Activated CD8-positive, alpha-beta memory T cell treated with anti-CD3 and anti-CD28 coated beads, Interleukin-2, amount 50 U/mL, for 48 hours (primary cell): ENCODE results near the gene KLHL25.
"Not testable (repeated sequence)": the region's sequence is repeated elsewhere in the genome, so short reads cannot be mapped to it uniquely, and the experiment has no call there.

Experiments
- DNase-seq: peaks from one replicate; pipeline ENCODE4 v3.0.0-alpha.2; 2020

Gene KLHL25

GRCh38 chr15:85794598-85795336 is at the start of gene KLHL25:
Gene KLHL25 (minus strand): TSS chr15:85794925. CDS start chr15:85769810, 25,115 bp downstream.
- peak; percentile 91 for DNase-seq

- no peak for DNase-seq
Observed at GRCh38 chr15:85840802-85841152, 46.1 kb upstream of the KLHL25 start.

GRCh38 chr15:85840079-85840801 is 45.5 kb upstream of the KLHL25 start:
- peak; percentile 95 for DNase-seq

- no peak for DNase-seq
Observed at GRCh38 chr15:85839643-85840042, 44.9 kb upstream of the KLHL25 start.

- no peak for DNase-seq
Observed at GRCh38 chr15:85838655-85839054, 43.9 kb upstream of the KLHL25 start.

GRCh38 chr15:85837881-85838280 is 43.2 kb upstream of the KLHL25 start:
- no peak for DNase-seq

- no peak for DNase-seq
Observed at GRCh38 chr15:85837011-85837433, 42.3 kb upstream of the KLHL25 start.

GRCh38 chr15:85834651-85835050 is 39.9 kb upstream of the KLHL25 start:
- no peak for DNase-seq

GRCh38 chr15:85832394-85832793 is 37.7 kb upstream of the KLHL25 start:
- no peak for DNase-seq

GRCh38 chr15:85831415-85832113 is 36.8 kb upstream of the KLHL25 start:
- DNase-seq, result no peak

- DNase-seq, result not testable (repeated sequence)
Observed at GRCh38 chr15:85829754-85830153, 35.0 kb upstream of the KLHL25 start.

- no peak for DNase-seq
Observed at GRCh38 chr15:85828874-85829273, 34.1 kb upstream of the KLHL25 start.

GRCh38 chr15:85828126-85828525 is 33.4 kb upstream of the KLHL25 start:
- DNase-seq, result no peak

- DNase-seq, result no peak
Observed at GRCh38 chr15:85826756-85827515, 32.2 kb upstream of the KLHL25 start.

GRCh38 chr15:85825719-85826118 is 31.0 kb upstream of the KLHL25 start:
- DNase-seq, result no peak

GRCh38 chr15:85825118-85825517 is 30.4 kb upstream of the KLHL25 start:
- no peak for DNase-seq

GRCh38 chr15:85821545-85821944 is 26.8 kb upstream of the KLHL25 start:
- DNase-seq, result no peak

GRCh38 chr15:85819938-85820337 is 25.2 kb upstream of the KLHL25 start:
- DNase-seq, result no peak

- DNase-seq, result no peak
Observed at GRCh38 chr15:85813234-85813633, 18.5 kb upstream of the KLHL25 start.

- no peak for DNase-seq
Observed at GRCh38 chr15:85810075-85810474, 15.3 kb upstream of the KLHL25 start.

GRCh38 chr15:85805420-85805819 is 10.7 kb upstream of the KLHL25 start:
- no peak for DNase-seq

- DNase-seq, result no peak
Observed at GRCh38 chr15:85804481-85805170, 9.9 kb upstream of the KLHL25 start.
